HG02642 (cell line): ENCODE measurements around the gene KIAA1217.
A peak's percentile ranks its signal among the peaks of the same experiment; 100 is the strongest.

ENCODE experiments used
- ATAC-seq: cut with Tn5 transposase; IDR thresholded peaks from one replicate; pipeline ENCODE4 v1.9.1; 2021; ENCODE audit warnings: mild to moderate bottlenecking; ENCODE audit not compliant: unreplicated experiment, poor library complexity

The KIAA1217 gene

GRCh38 chr10:24519950-24520349 lies 311.0 kb downstream of the KIAA1217 start:
- peak; percentile 47 for ATAC-seq

DNA sequence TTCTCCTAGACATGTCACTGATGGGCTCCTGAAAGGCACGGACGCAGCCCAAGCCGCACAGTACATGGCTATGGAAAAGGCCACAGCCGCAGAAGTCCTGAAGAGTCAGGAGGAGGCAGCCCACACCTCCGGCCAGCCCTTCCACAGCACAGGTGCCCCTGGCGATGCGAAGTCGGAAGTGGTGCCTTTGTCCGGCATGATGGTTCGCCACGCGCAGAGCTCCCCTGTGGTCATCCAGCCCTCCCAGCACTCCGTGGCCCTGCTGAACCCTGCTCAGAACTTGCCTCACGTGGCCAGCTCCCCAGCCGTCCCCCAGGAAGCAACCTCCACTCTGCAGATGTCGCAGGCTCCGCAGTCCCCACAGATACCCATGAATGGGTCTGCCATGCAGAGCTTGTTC lies 315.4 kb downstream of the KIAA1217 start:
- ATAC-seq = no peak

GRCh38 chr10:24526085-24526649 lies 317.2 kb downstream of the KIAA1217 start:
- ATAC-seq = no peak

DNA sequence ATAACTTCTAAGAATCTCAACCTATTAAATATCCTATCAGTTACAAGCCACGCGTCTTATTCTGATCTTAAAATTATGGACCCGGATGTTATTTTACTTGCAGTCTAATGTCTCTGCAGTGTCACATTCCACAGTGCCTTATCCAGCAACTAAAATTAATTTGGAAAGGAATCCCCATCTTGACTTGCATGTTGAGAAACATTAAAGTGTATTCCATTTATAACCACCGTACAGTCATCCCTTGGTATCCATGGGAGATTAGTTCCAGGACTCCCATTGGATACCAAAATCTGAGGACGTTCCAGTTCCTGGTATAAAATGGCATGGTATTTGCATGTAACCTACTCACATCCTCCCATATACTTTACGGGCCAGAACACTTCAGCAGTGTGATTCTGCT lies 320.0 kb downstream of the KIAA1217 start:
- ATAC-seq = no peak

DNA sequence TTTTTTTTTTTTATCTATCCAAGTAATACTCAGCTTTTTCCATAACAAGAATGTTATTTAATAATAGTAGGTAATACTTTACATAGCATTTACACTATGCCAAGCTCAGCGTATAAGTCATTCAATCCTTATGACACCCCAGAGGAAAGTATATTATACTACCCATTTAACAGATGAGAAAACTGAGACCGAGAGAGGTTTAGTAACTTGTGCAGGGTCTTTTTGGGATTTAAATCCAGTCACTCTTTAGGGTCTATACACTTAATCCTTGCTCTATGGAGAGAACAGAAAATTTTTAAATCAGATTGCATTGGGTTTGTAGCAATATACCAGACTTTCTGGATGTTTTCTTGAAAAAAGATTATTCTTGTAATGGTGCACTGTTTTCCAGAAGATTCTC lies 322.5 kb downstream of the KIAA1217 start:
- no peak for ATAC-seq

DNA sequence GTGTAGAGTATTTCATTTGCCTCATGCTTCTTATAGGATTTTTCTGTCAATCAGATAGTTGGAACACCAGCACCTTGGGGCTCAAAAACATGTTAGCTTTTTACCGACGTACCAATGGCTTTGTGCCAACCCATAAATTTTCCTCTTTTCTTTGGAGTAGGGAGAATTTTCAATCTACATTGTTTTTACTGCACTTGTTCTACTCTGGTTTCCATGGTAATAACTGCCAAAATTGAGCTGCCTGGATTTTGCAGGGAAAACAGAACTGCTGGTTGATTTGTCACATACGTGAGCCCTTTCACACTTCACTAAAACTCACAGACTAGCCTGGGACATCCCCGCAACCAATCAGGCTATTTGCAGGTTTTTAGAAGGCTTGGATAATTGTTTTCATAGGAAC lies 325.0 kb downstream of the KIAA1217 start:
- ATAC-seq = no peak

DNA sequence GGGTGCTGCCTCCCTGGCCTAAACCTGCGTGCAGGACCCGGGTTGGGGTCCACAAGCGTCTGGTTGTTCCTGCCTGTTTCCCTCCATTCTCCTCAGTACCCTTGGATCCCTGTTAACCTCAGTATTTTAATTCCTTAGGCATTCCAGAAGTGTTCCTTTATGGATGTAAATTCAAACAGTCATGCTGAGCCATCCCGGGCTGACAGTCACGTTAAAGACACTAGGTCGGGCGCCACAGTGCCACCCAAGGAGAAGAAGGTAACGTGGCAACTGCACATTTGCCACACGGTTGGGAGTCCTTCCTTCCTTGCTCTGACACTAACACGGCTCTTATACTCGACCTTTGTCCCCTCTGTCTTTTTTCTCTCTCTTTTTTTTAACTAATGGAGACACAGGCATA lies 327.7 kb downstream of the KIAA1217 start:
- no peak for ATAC-seq

DNA sequence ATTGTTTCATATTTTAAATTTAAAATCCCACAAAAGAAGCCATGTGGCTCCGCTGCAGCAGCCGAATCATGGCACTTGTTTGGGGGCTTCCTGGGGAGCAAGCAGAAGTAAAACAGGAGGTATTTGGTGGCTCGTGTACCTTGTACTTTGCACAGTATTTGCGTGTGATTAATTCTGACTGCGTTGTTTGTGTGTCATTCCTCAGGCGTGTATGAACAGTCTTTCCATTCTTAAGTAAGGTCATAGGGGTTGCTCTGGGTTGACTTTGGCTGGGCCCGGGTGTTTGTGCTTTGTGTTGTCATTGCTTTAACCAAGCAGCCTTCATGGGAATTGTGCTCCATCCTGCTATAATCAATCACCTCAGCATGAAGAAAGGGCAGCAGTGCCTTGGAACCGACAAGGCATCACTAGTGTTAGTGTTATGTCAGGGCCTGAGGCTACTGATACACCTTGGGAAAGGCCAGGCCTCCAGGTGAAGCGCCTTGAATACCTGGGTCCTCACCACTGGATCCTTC lies 332.4 kb downstream of the KIAA1217 start:
- ATAC-seq = no peak

GRCh38 chr10:24542314-24543270 lies 333.7 kb downstream of the KIAA1217 start:
- no peak for ATAC-seq

DNA sequence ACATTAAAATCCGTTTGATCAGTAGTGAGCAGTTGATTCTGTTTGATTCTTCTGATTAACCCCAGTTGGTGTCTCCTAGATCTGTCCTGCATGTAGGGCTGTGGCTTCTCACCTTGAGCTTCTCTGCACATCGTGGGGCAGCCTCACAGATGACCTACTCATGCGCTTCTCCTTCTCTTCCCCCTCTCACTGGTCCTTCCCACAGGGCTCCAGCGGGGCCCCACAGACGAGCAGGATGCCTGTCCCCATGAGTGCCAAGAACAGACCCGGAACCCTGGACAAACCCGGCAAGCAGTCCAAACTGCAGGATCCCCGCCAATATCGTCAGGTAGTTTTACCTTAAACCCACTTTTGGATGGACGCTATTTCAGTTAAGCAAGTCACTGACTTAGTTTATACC lies 335.8 kb downstream of the KIAA1217 start:
- ATAC-seq = no peak

DNA sequence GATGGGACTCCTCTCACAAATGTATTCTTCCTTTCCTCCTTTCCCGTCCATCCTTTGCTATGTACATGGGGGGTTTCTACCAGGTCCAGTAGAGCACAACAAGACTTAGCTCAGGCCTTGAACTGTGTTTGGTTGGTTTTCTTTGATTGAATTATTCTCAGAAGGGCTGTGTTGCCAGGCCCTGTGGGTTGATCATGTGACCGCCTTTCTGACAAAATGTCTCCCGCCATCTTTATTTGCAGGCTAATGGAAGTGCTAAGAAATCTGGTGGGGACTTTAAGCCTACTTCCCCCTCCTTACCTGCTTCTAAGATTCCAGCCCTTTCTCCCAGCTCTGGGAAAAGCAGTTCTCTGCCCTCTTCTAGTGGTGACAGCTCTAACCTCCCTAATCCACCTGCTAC lies 336.6 kb downstream of the KIAA1217 start:
- no peak for ATAC-seq

GRCh38 chr10:24550680-24551079 lies 341.7 kb downstream of the KIAA1217 start:
- ATAC-seq = no peak

GRCh38 chr10:24551161-24551560 lies 342.2 kb downstream of the KIAA1217 start:
- ATAC-seq = no peak

GRCh38 chr10:24552346-24553016 lies 343.5 kb downstream of the KIAA1217 start:
- peak; percentile 57 for ATAC-seq

DNA sequence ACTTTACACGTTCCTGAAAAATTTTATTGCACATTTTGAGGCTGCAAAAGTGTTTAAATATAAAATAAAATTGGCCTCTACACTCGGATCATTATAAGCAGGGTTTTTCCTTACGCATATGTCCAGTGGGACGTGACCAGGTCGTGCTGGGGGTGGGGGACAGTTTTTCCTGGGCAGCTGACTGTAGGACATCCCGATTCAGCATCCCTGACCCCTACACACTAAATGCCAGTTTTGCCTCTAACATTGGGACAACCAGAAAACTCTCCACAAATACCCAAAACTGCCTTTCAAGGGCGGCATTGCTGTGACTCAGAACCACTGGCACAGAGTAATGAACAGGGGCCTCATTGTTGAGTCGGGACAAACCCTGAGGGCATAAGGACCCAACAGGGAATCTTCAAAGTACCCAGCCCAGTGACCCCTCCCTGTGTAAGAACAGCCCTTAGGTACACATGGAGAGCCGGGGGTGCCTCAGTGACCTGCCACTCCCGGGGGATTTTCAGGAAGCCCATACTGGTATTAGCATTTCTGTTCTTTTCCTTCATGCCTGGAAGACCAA lies 344.2 kb downstream of the KIAA1217 start:
- no peak for ATAC-seq

DNA sequence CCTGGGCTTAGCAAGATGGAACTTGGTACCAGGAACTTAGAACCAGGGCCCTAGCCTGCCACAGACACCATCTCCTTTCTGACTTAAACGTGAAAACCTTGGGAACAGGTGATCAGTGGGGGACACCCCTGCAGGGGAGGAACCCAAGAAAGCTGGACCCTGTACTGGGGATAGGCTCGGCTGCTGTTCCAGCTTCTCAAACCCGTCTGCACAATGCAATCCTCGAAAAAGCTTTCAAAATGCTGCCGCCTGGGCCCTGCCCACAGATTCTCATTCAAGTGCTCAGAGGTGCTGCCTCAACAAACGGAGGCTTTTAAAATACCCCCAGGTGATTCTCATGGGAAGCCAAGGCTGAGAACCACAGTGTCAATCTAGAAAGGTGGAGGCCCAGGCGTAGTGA lies 345.1 kb downstream of the KIAA1217 start:
- ATAC-seq = no peak

- ATAC-seq = no peak
Measured at GRCh38 chr10:24556126-24556749, 347.3 kb downstream of the KIAA1217 start.

DNA sequence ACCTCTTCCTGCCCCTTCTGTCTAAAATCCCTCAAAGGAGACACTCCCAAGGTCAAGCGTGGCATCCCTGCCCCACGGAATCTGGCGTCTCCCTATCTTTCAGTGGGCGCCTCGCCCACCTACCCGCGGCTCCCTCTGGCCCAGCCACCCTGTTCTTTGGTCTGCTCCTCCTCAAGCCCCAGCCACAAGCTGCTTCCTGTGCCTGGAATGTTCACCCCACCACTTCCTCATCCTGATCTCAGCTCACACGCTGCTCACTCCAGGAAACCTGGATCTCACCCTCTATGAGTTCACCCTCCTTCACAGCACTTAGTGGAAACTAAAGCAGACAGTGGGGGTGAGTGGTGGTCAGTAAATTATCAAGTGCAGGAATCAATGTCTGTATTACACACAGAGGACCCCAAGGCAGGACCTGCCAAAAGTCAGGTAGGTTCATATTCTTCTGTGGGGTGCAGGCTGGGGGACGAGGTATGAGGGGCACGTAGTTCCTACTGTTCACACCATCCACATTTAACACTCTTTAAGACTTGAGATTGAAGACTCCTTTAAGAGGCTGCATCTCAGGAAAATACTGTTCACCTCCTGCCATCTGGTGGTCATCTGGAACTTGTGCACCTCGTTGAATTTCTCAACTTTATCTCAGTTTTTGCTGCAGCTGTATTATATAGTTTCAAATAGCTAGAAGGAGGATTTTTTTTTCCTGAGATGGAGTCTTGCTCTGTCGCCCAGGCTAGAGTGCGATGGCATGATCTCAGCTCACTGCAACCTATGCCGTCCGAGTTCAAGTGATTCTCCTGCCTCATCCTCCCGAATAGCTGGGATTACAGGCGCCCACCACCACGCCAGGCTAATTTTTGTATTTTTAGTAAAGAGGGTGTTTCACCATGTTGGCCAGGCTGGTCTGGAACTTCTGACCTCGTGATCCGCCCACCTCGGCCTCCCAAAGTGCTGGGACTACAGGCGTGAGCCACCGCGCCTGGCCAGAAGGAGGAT lies 348.1 kb downstream of the KIAA1217 start:
- ATAC-seq = no peak

DNA sequence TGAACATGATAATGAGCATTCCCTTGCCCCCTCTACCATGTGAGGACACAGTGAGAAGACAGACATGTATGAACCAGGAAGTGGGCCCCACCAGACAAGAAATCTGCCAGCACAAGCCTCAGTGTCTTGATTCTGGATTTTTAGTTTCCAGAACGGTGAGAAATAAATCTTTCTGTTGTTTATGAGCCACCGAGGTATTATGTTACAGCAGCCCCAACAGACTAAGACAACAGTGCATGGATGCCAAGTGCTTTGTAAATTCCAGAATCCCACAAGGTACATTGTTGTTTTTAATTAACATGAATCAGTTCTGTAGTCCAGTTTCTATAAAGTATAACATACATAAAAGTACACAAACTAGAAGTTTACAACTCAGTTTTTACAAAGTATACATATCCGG lies 352.5 kb downstream of the KIAA1217 start:
- ATAC-seq = no peak
